ENCODE data around the gene AQP12B.
"Not testable (repeated sequence)": the region's sequence is repeated elsewhere in the genome, so short reads cannot be mapped to it uniquely, and the experiment has no call there.

GRCh38 chr2:240678909-240679308 lies 3.8 kb downstream of the AQP12B start:
- TF ChIP-seq CTCF, POLR2A (IDR thresholded peaks at IDR 0.05): not testable (repeated sequence)

All from ovary (tissue), 3 donors.